GM20000 (cell line): ENCODE measurements around the gene TRIM63.

Source experiments
- DNase-seq: peaks from one replicate; pipeline ENCODE4 v3.0.0; 2012; ENCODE audit warnings: low spot score
- CTCF ChIP-seq: IDR thresholded peaks from 2 replicates; pipeline ENCODE4 v1.5.1; 2012; ENCODE audit warnings: mild to moderate bottlenecking, control low read depth; ENCODE audit errors: extremely low read depth, missing control alignments

TRIM63 gene

GRCh38 chr1:26075421-26076144, 8.2 kb upstream of the TRIM63 start:
- DNase-seq = no peak
- no peak for TF ChIP-seq CTCF

- TF ChIP-seq CTCF = no peak
Observed at GRCh38 chr1:26072305-26072704, 4.9 kb upstream of the TRIM63 start.

GRCh38 chr1:26070963-26071342, 3.5 kb upstream of the TRIM63 start:
- no peak for TF ChIP-seq CTCF
- no peak for DNase-seq

More at GRCh38 chr1:26072305-26072704, 4.9 kb upstream of the TRIM63 start:
- no peak for DNase-seq

- DNase-seq = no peak
- TF ChIP-seq CTCF = no peak
Observed at GRCh38 chr1:26070296-26070962, 3.0 kb upstream of the TRIM63 start.

- no peak for DNase-seq
- no peak for TF ChIP-seq CTCF
Observed at GRCh38 chr1:26069941-26070295, 2.5 kb upstream of the TRIM63 start.

- TF ChIP-seq CTCF = no peak
- DNase-seq = no peak
Observed at GRCh38 chr1:26066857-26067256, 573 bp downstream of the TRIM63 start.

- TF ChIP-seq CTCF = no peak
- no peak for DNase-seq
Observed at GRCh38 chr1:26066160-26066559, 1.3 kb downstream of the TRIM63 start.
